ENCODE results near the gene ST7. TPM values are rescaled to one million over a fixed set of nuclear protein-coding genes. Genes with fewer than 3 reads are reported as not detected.

The ST7 gene
- total RNA-seq, 2 donors from 2014 or later = 7.6 to 9.8 TPM

DNA sequence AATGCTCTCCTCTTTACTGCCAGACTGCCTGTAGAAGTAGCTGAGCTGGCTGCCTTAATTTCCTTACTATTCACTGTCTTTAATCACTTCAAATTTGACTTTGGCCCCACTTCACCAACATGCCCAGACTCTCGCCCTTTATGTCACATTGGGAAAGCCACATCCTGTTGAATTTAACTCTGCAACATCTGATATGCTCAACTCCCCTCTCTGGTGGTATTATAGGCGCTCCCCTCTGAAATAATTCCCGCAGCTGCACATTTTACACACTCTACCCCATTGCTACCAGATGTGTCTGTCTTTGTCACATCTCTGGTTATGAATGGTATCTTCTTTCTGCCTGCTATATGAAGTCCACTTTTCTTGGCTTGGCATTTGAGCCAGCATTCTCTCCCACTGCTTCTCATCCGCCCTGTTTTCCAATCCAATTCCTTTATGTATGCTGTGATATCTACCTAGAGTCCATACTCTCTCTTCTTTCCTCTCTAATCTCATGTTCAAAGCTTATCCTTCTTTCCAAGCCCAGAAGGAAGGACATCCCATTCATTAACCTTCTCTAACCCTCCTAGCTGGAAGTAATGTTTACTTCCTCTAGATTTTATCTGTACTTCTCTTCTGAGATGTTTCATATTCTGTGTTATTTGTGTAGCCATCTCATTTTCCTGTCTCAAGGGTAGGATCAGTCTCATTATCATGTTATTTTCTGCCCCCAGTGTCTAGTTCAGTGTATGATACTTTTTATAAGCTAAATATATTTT, 134.5 kb downstream of the ST7 start:
- DNase-seq (ENCODE audit: low spot score) = no peak
- H3K27me3 Mint-ChIP-seq = no peaks in the 10 kb centered on the region

DNA sequence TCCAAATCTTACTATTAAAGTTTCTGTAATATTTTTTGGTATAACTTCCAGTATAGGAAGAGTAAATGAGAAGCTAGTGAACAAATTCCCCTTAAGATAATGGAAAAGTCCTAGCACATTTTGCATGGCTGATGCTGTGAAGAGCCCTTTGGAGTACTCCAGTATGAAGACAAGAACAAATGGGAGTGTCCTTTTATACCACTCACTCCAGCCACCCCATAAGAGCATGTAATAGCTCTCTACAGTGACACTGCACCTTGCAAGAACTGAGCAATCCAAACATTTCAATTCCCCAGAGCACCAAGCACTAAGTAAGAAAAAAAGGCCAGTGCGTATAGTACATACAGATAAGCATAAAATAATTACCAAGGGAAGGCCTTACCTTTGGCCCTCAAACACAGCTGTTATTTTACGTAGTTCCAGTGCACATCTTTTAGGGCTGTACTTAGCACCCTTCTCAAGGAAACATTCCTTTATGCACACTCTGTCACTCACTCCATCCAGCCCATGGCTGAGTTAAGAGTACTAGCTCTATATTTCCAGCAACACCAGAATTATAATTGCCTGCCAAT, 135.4 kb downstream of the ST7 start:
- Mint-ChIP-seq H3K4me3 (no peak overlapping the region), H3K4me1 (ENCODE audit: low read depth in 2 of 2) (peaks cover 14 to 16% of the 10 kb centered on the region in 2 donors), H3K27me3 (no peaks in the 10 kb centered on the region), H3K9me3 (no peaks in the 10 kb centered on the region), H3K36me3 (no peaks in the 10 kb centered on the region), H3K27ac (no peak overlapping the region)
- DNase-seq (ENCODE audit: low spot score) (no peak), ATAC-seq (no peak)

More for the DNA sequence above, 134.5 kb downstream of the ST7 start:
- peak overlapping the region; percentile 38 for H3K4me3 Mint-ChIP-seq
- no peak overlapping the region for H3K27ac Mint-ChIP-seq
- peaks cover 14 to 16% of the 10 kb centered on the region in 2 donors for H3K4me1 Mint-ChIP-seq (ENCODE audit: low read depth in 2 of 2)
- no peaks in the 10 kb centered on the region for H3K36me3 Mint-ChIP-seq
- no peaks in the 10 kb centered on the region for H3K9me3 Mint-ChIP-seq
- ATAC-seq = no peak

DNA sequence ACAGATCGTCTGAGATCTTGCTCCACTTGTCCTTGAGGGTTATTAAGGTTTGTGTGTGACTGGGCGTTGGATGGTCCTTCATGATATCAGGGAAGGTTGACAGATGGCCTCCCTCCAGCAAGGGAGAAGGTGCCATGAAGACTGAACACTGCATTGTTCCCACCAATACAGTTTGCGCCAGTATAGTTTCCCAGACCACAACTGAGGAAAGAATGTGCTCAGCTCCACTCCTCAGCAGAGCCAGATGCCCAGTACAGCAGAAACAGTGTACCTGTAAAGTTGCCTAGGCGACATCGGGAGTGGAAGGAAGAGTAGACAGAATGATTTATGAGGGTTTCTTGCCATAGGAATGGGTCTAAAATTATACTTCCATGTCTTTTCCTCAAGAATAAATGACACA, 137.5 kb downstream of the ST7 start:
- H3K4me3 Mint-ChIP-seq = no peak overlapping the region
- H3K27me3 Mint-ChIP-seq = no peaks in the 10 kb centered on the region
- no peak overlapping the region for H3K27ac Mint-ChIP-seq
- DNase-seq (ENCODE audit: low spot score) (no peak), ATAC-seq (no peak)
- no peaks in the 10 kb centered on the region for H3K9me3 Mint-ChIP-seq
- H3K4me1 Mint-ChIP-seq (ENCODE audit: low read depth in 2 of 2) = peaks cover 16 to 18% of the 10 kb centered on the region in 2 donors
- H3K36me3 Mint-ChIP-seq = no peaks in the 10 kb centered on the region

DNA sequence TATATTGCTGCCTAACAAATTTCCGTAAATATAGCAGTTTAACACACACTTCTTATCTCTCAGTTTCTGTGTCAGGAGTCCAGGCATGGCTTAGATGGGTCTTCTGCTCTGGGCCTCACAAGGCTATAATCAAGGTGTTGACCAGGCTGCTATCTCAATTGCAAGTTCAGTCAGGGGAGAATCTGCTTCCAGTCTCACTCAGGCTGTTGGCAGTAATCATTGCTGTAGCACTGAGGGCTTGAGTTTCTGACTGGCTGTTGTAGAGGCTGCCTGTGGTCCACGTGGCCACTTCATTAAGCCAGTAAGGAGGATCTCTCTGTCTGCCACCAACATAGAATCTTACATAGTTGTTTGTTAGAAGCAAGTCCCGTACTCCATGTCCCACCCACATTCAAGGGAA, 138.4 kb downstream of the ST7 start:
- Mint-ChIP-seq H3K27me3 (no peaks in the 10 kb centered on the region), H3K9me3 (no peaks in the 10 kb centered on the region), H3K36me3 (no peaks in the 10 kb centered on the region), H3K4me1 (ENCODE audit: low read depth in 2 of 2) (peaks cover 14 to 17% of the 10 kb centered on the region in 2 donors), H3K4me3 (no peak overlapping the region), H3K27ac (no peak overlapping the region)
- no peak for DNase-seq (ENCODE audit: low spot score)
- ATAC-seq = no peak

DNA sequence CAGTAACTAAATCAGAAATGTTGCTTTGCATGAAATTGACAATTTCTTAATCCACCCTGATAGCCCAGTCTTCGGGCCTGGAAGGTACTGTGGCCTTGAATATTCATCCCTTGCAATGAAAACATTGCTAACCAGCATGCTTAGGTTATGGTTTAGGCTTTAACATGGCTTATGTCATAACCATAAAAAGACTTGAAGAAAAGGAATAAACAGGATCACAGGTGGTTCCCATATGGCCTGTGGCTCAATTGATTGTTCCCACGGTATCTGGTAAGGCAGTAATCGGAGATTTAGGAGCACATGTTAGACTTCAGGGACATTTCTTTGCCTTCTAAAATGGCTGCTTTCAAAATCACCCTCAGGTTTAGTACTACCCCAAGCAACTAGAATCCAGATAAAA, 139.5 kb downstream of the ST7 start:
- Mint-ChIP-seq H3K27me3 (no peaks in the 10 kb centered on the region), H3K27ac (no peak overlapping the region), H3K9me3 (no peaks in the 10 kb centered on the region), H3K4me1 (ENCODE audit: low read depth in 2 of 2) (peaks cover 5 to 10% of the 10 kb centered on the region in 2 donors), H3K4me3 (no peak overlapping the region), H3K36me3 (no peaks in the 10 kb centered on the region)
- DNase-seq (ENCODE audit: low spot score) = no peak
- no peak for ATAC-seq

DNA sequence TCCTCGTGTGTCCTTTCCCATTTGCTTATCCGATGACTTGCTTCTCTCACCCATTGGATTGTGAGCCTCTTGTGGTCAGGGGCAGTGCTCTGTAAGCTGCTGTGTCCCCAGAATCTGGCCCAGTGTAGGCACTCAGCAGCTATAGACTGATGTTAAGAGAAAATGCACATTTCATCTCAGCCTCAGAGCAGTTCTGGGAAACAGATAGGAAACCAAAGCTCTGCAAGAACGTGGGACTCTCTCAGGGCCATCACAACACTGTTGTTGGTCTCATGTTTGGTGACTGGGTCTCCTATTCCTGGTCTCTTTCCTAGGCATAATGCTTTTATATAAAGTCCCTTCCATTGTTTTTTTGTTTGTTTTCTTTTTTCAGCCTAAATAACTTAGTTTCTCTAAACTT, 141.2 kb downstream of the ST7 start:
- Mint-ChIP-seq H3K36me3 (no peaks in the 10 kb centered on the region), H3K4me3 (no peak overlapping the region), H3K4me1 (ENCODE audit: low read depth in 2 of 2) (peaks cover 0 to 6% of the 10 kb centered on the region in 2 donors), H3K27ac (no peak overlapping the region), H3K27me3 (no peaks in the 10 kb centered on the region), H3K9me3 (no peaks in the 10 kb centered on the region)
- ATAC-seq (no peak), DNase-seq (ENCODE audit: low spot score) (no peak)

DNA sequence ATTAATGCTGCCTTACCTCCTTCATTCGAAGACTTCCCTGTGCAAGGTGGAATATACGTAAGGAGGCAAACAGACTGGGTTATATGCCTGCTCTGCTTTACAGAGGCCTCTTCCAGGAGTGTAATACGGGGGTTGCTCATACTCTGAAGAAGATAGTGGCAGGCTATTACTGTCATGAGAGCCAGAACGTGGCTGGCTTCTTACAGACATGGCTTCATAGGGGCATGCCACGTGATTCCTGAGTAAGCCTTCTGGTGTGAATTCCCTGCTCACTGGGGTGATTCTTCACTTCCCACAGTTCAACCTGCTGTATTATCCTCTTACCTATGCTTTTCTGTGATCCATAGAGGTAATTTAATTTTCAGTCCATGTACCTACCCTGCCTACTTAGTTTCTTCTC, 141.8 kb downstream of the ST7 start:
- Mint-ChIP-seq H3K4me1 (ENCODE audit: low read depth in 2 of 2) (peaks cover 0 to 6% of the 10 kb centered on the region in 2 donors), H3K4me3 (no peak overlapping the region), H3K9me3 (no peaks in the 10 kb centered on the region), H3K36me3 (no peaks in the 10 kb centered on the region), H3K27ac (no peak overlapping the region), H3K27me3 (no peaks in the 10 kb centered on the region)
- ATAC-seq = peak in 1 of 2 donors; percentile 20
- no peak for DNase-seq (ENCODE audit: low spot score)

DNA sequence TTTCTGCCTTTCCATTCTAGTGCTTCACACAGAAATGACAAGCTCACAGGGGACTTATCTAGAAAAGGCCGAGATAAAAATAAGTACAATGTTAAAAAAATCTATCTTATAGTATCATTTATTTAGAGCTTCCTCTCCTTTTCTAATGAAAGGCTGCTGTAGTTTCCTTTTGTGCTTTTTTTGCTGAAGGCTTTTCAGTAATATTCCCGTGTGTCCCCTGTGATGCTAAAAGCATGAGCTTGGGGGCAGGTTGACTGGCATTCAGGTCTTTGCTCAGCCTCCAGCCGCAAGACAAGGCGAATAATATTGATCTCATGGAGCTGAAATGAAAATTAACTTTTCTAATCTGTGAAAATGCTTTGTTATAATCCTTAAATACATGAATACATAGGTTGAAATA, 143.0 kb downstream of the ST7 start:
- no peaks in the 10 kb centered on the region for H3K27me3 Mint-ChIP-seq
- peaks cover 0 to 3% of the 10 kb centered on the region in 2 donors for H3K4me1 Mint-ChIP-seq (ENCODE audit: low read depth in 2 of 2)
- H3K27ac Mint-ChIP-seq = no peak overlapping the region
- DNase-seq (ENCODE audit: low spot score) (no peak), ATAC-seq (no peak)
- no peaks in the 10 kb centered on the region for H3K9me3 Mint-ChIP-seq
- H3K36me3 Mint-ChIP-seq = no peaks in the 10 kb centered on the region
- H3K4me3 Mint-ChIP-seq = no peak overlapping the region

DNA sequence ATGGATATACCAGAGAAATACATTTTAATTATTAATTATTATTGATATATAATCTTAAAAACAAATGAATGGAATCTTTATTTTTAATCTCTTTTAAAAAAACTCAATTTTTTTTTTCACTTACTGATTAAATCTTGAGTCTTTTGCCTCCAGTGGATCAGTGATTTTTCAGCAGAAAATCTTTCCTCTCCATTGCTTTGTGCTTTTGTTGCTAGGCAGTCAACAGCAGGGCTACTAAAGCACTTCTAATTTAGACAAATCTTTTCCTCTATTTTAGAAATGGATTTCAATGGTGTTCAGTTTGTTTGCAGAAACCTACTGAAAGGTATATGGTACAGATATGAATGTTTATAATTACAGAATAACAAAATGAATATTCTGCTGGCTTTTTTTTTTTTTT, 143.6 kb downstream of the ST7 start:
- Mint-ChIP-seq H3K27ac (no peak overlapping the region), H3K4me3 (no peak overlapping the region), H3K27me3 (no peaks in the 10 kb centered on the region), H3K4me1 (ENCODE audit: low read depth in 2 of 2) (peaks cover 0 to 3% of the 10 kb centered on the region in 2 donors), H3K9me3 (no peaks in the 10 kb centered on the region), H3K36me3 (no peaks in the 10 kb centered on the region)
- no peak for DNase-seq (ENCODE audit: low spot score)
- no peak for ATAC-seq

DNA sequence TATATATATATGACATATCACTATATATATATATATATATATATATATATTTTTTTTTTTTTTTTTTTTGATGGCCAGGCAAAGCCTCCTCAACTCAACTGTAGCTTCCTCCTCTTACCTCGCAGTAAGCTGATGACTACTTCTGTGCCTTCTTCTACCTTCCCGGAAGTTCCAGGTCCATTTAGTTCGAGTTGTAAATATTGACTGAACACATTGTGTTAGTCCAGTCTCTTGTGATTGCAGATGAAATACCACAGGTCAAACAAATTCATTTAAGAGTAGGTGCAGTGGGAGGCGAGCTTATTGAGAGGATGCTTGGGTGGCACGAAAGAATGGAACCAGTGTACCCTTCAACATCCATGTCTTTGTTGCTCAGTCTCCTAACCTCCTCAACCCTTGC, 144.6 kb downstream of the ST7 start:
- H3K4me1 Mint-ChIP-seq (ENCODE audit: low read depth in 2 of 2) = peaks cover 0 to 3% of the 10 kb centered on the region in 2 donors

DNA sequence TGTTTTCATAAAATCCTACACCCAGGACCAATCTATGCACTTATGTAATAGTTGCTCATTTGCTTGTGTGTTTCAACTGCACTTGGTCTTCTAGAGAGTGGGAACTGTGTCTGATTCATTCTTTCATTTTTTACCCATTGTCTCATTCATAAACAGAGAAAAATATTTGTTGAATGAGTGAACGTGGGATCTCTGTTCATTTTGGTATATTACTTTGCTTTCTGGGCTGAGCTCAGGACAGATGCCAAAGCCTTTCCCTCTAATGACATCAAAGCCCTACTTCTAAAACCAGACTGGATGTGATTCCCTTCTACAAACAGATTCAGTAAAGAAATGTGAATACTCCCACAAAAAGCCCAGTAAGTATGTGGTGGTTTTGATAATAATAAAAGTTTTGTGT, 145.2 kb downstream of the ST7 start:
- Mint-ChIP-seq H3K4me1 (ENCODE audit: low read depth in 2 of 2) (peaks cover 0 to 3% of the 10 kb centered on the region in 2 donors), H3K27ac (no peak overlapping the region), H3K27me3 (no peaks in the 10 kb centered on the region), H3K36me3 (no peaks in the 10 kb centered on the region), H3K9me3 (no peaks in the 10 kb centered on the region), H3K4me3 (no peak overlapping the region)
- DNase-seq (ENCODE audit: low spot score) = no peak
- no peak for ATAC-seq

More for the DNA sequence above, 144.6 kb downstream of the ST7 start:
- Mint-ChIP-seq H3K9me3 (no peaks in the 10 kb centered on the region), H3K27me3 (no peaks in the 10 kb centered on the region), H3K27ac (no peak overlapping the region), H3K36me3 (no peaks in the 10 kb centered on the region), H3K4me3 (no peak overlapping the region)
- ATAC-seq (no peak), DNase-seq (ENCODE audit: low spot score) (no peak)

DNA sequence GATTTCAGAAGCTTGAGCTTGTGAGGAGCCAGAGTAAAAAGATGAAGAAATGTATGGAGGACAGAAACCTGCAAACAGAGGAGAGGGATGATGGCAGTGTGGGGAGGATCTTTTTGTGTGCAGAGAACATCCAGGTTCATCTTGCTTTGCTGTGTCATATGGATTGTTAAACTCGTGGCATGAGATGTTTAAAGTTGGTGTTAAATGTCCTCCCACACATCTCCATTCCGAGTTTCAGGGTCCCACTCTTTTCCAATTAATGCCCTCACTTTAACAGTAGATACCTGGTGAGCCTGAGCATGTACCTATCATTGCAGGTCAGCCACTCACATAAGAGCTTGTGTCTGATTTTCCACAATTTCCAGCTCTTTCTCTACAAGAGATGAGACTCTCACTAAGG, 147.7 kb downstream of the ST7 start:
- Mint-ChIP-seq H3K4me3 (no peak overlapping the region), H3K27ac (no peak overlapping the region), H3K27me3 (no peaks in the 10 kb centered on the region), H3K9me3 (no peaks in the 10 kb centered on the region), H3K36me3 (no peaks in the 10 kb centered on the region), H3K4me1 (ENCODE audit: low read depth in 2 of 2) (no peaks in the 10 kb centered on the region)
- no peak for DNase-seq (ENCODE audit: low spot score)
- ATAC-seq = no peak

DNA sequence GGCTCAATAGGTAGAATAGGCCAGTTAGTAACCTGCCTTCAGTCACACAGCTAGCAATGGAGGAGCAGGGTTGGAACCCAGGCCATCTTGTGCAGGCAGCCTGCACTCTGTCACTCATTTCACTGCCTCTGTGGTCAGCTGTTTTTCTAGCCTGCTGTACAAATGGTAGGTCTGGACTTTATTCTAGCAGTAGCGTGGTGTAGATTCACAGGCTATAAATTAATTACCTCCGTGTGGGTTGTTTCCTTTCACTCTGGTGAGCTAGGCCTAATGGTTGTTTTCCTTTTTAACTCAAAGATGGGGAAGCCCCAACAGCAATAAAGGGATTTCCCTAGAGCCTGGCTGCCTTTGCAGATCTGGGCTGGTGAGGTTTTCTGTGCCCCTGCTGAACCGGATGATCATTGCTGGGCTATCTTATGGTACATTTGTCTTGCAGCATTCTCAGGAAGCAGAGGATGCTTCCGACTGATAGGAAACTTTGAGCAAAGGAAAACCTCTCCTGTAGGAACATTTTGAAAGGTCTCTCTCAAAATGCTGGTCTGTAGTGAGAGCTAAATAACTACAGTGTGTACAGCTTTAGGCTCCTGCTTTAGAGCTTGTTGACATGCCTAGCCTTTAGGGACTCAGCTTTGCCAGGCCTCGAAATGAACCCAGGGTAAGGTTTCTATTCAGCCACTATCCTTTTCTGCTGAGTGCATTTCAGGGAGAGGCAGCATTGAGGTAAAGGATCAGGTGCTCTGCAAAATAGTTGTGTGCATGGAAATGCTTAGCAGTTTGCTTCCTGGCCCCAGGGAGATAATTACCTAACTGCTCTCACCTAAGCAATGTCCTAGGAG, 157.4 kb downstream of the ST7 start:
- H3K36me3 Mint-ChIP-seq = no peaks in the 10 kb centered on the region
- H3K27me3 Mint-ChIP-seq = no peaks in the 10 kb centered on the region
- H3K9me3 Mint-ChIP-seq = no peaks in the 10 kb centered on the region
- H3K4me3 Mint-ChIP-seq = peak overlapping the region; percentile 6
- peak overlapping the region in 1 of 2 donors; percentile 41 for H3K27ac Mint-ChIP-seq
- DNase-seq (ENCODE audit: low spot score) (no peak), ATAC-seq (peak; percentile 92 to 93)
- peaks cover 8 to 16% of the 10 kb centered on the region in 2 donors for H3K4me1 Mint-ChIP-seq (ENCODE audit: low read depth in 2 of 2)

DNA sequence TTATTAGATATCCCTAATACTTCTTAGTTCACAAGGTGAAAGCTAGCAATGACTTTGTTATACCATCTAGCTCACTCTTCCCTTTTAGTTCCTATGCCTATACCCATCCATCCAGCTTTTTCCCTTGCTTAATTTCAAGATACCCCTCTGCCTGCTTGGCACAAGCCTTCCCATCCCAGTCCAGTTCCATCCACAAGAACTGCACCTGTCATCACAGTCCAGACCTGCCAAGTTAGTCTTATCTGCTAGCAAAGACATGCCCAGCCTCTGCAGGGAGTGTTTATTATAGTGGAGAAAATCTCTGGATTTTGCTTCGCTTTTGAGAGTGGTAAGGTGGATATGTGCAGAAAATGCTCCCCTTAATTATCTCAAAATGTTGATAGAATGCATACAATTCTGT, 158.2 kb downstream of the ST7 start:
- peaks cover 8 to 16% of the 10 kb centered on the region in 2 donors for H3K4me1 Mint-ChIP-seq (ENCODE audit: low read depth in 2 of 2)
- no peak overlapping the region for H3K27ac Mint-ChIP-seq
- ATAC-seq (no peak), DNase-seq (ENCODE audit: low spot score) (no peak)
- no peaks in the 10 kb centered on the region for H3K27me3 Mint-ChIP-seq
- no peak overlapping the region for H3K4me3 Mint-ChIP-seq
- H3K36me3 Mint-ChIP-seq = no peaks in the 10 kb centered on the region
- no peaks in the 10 kb centered on the region for H3K9me3 Mint-ChIP-seq
